BLaER1 (cell line): ENCODE data around the gene C1orf216.

Source experiments
- H3K27ac ChIP-seq: shearing (Covaris generic); formaldehyde crosslinking; 2 replicates; pipeline ENCODE4 v1.8.1; 2022
- H3K27me3 ChIP-seq: shearing (Covaris generic); formaldehyde crosslinking; 2 replicates; pipeline ENCODE4 v1.8.1; 2022
- H3K36me3 ChIP-seq: shearing (Covaris generic); formaldehyde crosslinking; 2 replicates; pipeline ENCODE4 v1.8.1; 2022
- H3K4me1 ChIP-seq: shearing (Covaris generic); formaldehyde crosslinking; 2 replicates; pipeline ENCODE4 v1.8.1; 2022
- H3K4me2 ChIP-seq: shearing (Covaris generic); formaldehyde crosslinking; 2 replicates; pipeline ENCODE4 v1.8.1; 2022
- H3K4me3 ChIP-seq: shearing (Covaris generic); formaldehyde crosslinking; 2 replicates; pipeline ENCODE4 v1.8.1; 2022
- H3K9ac ChIP-seq: shearing (Covaris generic); formaldehyde crosslinking; 2 replicates; pipeline ENCODE4 v1.8.1; 2022
- H3K9me3 ChIP-seq: shearing (Covaris generic); formaldehyde crosslinking; 2 replicates; pipeline ENCODE4 v1.8.1; 2022
- H4K20me1 ChIP-seq: shearing (Covaris generic); formaldehyde crosslinking; 2 replicates; pipeline ENCODE4 v1.8.1; 2022
- Cebpa-rat ChIP-seq: shearing (Covaris generic); IDR thresholded peaks from 2 replicates; pipeline ENCODE4 v1.8.1; 2022

Gene C1orf216

DNA sequence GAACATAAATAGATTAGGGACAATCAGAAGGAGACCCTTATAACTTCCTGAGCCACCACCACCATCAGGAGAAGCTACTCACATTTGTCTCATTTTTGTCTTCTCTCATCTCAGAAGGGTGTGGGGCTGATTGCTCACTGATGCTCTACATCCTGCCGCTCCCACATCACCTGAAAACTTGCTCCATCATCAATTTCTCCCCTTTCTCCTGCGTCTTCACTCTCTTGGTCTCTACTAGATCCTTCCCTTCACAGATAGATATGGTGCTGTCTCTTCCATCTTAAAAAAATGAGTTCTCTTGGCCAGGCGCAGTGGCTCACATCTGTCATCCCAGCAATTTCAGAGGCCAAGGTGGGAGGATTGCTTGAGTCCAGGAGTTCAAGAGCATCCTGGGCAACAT lies 38.4 kb downstream of the C1orf216 start:
- no peaks in the 10 kb centered on the region for H3K27me3 ChIP-seq

DNA sequence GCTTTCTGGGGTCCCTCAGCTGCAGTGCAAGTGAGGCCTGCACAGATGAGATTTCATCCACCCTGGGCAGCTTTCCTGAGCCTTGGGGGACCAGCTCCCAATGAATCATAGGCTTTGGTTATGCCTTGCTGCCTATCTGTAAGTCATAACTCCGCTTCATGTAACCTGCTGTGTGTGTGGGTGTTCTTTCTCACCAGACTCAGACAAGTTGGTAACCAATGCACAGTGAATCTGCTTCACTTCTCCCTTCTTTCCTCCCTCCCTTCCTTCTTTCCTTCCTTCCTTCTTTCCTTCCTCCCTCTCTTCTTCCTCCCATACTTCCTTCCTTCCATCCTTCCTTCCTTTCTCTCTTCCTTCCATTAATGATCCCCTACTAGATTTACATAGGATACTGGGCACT lies 42.9 kb downstream of the C1orf216 start:
- H3K27ac ChIP-seq = no peak overlapping the region
- TF ChIP-seq Cebpa-rat = no peak
- no peaks in the 10 kb centered on the region for H3K36me3 ChIP-seq
- no peaks in the 10 kb centered on the region for H3K9me3 ChIP-seq
- H4K20me1 ChIP-seq = no peaks in the 10 kb centered on the region
- no peak overlapping the region for H3K4me2 ChIP-seq
- H3K9ac ChIP-seq = no peak overlapping the region
- H3K4me1 ChIP-seq = peaks cover 21% of the 10 kb centered on the region
- H3K27me3 ChIP-seq = no peaks in the 10 kb centered on the region
- no peak overlapping the region for H3K4me3 ChIP-seq

More for the DNA sequence above, 38.4 kb downstream of the C1orf216 start:
- Histone ChIP-seq H3K4me2 (no peak overlapping the region), H3K27ac (no peak overlapping the region), H4K20me1 (no peaks in the 10 kb centered on the region), H3K4me3 (no peak overlapping the region), H3K9ac (no peak overlapping the region), H3K9me3 (no peaks in the 10 kb centered on the region), H3K4me1 (no peaks in the 10 kb centered on the region), H3K36me3 (no peaks in the 10 kb centered on the region)
- no peak for TF ChIP-seq Cebpa-rat

DNA sequence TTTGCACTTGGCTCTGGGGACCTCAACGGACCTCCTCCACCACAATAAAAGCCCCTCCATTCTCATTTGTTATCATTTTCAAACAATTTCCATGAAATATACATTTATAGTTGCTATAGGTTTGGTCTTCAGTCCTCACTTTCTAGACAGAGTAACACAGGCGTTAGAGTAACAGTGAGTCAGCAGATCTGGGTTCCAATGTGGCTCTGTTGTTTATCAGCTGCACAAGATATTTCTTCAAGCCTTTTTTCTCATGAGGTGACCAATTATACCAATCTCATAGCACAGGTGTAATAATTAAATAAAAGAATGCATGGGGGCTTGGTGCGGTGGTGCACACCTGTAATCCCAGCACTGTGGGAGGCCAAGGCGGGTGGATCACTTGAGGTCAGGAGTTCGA lies 44.6 kb downstream of the C1orf216 start:
- Histone ChIP-seq H4K20me1 (no peaks in the 10 kb centered on the region), H3K27me3 (no peaks in the 10 kb centered on the region), H3K4me3 (no peak overlapping the region), H3K9me3 (no peaks in the 10 kb centered on the region), H3K4me2 (peak overlapping the region; percentile 17; the same call in 1 of the 2 replicates), H3K9ac (no peak overlapping the region), H3K36me3 (no peaks in the 10 kb centered on the region), H3K4me1 (peaks cover 24% of the 10 kb centered on the region), H3K27ac (no peak overlapping the region)
- TF ChIP-seq Cebpa-rat = no peak

DNA sequence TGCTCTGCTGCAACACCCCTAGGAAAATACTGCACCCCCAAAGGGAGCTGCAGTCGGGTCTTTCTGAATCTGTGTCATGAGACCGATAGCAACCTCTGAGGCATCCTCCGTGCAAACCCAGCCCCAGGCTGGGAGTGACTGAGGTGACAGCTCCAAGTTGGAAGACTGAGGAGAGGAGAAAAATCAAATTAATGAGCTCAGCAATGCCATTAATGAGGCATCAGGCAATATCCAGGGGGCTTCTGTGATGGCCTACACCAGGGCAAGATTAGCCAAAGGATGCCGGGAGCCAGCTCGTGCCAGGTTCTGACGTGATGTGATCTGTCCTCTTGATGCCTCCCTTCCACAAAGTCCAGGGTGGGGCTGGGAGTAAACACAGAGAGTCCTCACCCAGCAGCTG lies 46.6 kb downstream of the C1orf216 start:
- no peaks in the 10 kb centered on the region for H3K9me3 ChIP-seq
- no peak overlapping the region for H3K27ac ChIP-seq
- H3K4me1 ChIP-seq = peaks cover 24% of the 10 kb centered on the region

DNA sequence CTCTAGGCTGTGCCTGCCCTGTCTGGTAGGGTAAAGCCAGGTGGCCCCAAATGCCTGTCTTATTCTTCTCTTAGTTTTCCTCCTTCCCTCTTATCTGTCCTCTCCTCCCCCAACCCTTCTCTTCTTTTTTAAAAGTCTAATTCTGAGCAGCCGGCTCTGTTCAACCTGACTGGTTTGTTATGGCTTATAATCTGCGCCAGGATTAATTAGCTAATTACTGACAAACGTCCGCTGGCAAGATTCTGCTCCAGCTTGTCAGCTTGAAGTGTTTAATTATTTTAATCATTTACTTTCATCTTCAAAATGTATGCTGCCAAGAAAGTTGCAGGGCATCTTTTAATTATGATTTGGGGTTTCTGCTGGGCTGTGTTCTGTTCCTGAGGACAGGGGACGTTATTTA lies 50.2 kb downstream of the C1orf216 start:
- TF ChIP-seq Cebpa-rat = no peak
- no peaks in the 10 kb centered on the region for H3K36me3 ChIP-seq
- H4K20me1 ChIP-seq = no peaks in the 10 kb centered on the region

More for the DNA sequence above, 46.6 kb downstream of the C1orf216 start:
- H3K36me3 ChIP-seq = no peaks in the 10 kb centered on the region
- H3K9ac ChIP-seq = no peak overlapping the region
- H3K4me3 ChIP-seq = no peak overlapping the region
- no peak overlapping the region for H3K4me2 ChIP-seq
- TF ChIP-seq Cebpa-rat = no peak
- no peaks in the 10 kb centered on the region for H3K27me3 ChIP-seq
- no peaks in the 10 kb centered on the region for H4K20me1 ChIP-seq

DNA sequence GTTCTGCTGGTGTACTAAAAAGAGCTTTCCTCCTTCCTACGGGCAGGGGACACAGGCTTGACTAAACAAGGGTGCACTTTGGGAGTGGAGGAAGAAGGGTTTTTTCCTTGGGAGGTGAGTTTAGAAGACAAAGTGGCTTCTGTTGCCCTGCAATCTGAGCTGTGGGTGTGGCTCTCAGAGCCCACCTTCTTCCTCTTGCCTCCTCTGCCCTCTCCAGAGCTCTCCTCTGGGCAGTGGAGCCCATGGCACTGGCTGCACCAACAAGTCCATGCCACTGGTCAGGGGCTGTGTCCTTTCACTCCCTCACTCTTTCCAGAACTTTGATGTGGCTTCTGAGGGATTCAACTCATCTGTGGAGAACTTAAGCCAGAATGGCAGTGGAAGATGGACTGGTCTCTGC lies 51.8 kb downstream of the C1orf216 start:
- Histone ChIP-seq H3K9me3 (no peaks in the 10 kb centered on the region), H3K4me1 (peaks cover 14% of the 10 kb centered on the region), H3K27me3 (no peaks in the 10 kb centered on the region), H3K4me2 (no peak overlapping the region), H3K27ac (no peak overlapping the region), H3K9ac (no peak overlapping the region), H3K4me3 (no peak overlapping the region), H3K36me3 (no peaks in the 10 kb centered on the region), H4K20me1 (no peaks in the 10 kb centered on the region)
- no peak for TF ChIP-seq Cebpa-rat

More for the DNA sequence above, 50.2 kb downstream of the C1orf216 start:
- Histone ChIP-seq H3K4me3 (no peak overlapping the region), H3K4me2 (no peak overlapping the region), H3K4me1 (peaks cover 19% of the 10 kb centered on the region), H3K9ac (no peak overlapping the region), H3K27me3 (no peaks in the 10 kb centered on the region), H3K9me3 (no peaks in the 10 kb centered on the region), H3K27ac (no peak overlapping the region)

DNA sequence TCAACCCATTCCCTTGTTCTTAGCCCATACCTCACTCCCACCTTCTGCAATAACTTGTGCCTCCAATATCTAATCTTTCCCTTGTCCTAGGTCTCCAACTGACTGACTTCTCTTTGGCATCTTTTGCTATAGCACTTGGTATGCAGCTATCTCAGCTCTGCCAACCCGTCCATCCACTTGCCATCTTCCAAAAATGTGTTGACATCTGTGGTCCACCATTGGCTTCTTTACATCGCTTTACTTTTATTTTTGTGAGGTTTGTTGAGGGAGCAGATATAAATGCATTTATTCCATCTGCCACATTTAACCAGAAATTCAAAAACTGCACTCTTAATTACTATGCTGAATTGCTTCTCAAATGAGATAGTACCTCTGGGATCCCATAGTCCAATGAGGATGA lies 52.5 kb downstream of the C1orf216 start:
- no peak overlapping the region for H3K9ac ChIP-seq
- H3K4me2 ChIP-seq = no peak overlapping the region
- H3K27ac ChIP-seq = no peak overlapping the region
- no peak for TF ChIP-seq Cebpa-rat
- H4K20me1 ChIP-seq = no peaks in the 10 kb centered on the region
- no peaks in the 10 kb centered on the region for H3K9me3 ChIP-seq
- H3K36me3 ChIP-seq = no peaks in the 10 kb centered on the region
- no peaks in the 10 kb centered on the region for H3K27me3 ChIP-seq
- peaks cover 8% of the 10 kb centered on the region for H3K4me1 ChIP-seq
- no peak overlapping the region for H3K4me3 ChIP-seq
